Endothelial cell of umbilical vein (primary cell): ENCODE results near the gene MRPS27.

Source experiments
- CTCF ChIP-seq, 2 donors: IDR thresholded peaks; 1 replicate in 1 of 2; 2 replicates in 1 of 2; pipeline ENCODE4 v1.5.1; 2011; ENCODE audit warnings: low read length in 2 of 2, mild to moderate bottlenecking in 2 of 2, moderate library complexity in 2 of 2, control low read depth in 1 of 2, inconsistent platforms in 1 of 2, low read depth in 1 of 2; ENCODE audit not compliant: insufficient read depth in 1 of 2; ENCODE audit errors: extremely low read depth in 1 of 2
- EZH2 ChIP-seq: IDR thresholded peaks from 2 replicates; pipeline ENCODE4 v1.6.1; 2012; ENCODE audit warnings: borderline replicate concordance, low read depth, mild to moderate bottlenecking, moderate library complexity, low read length, inconsistent platforms; ENCODE audit not compliant: severe bottlenecking
- FOS ChIP-seq: IDR thresholded peaks from 2 replicates; pipeline ENCODE4 v1.6.1; 2011; ENCODE audit warnings: mild to moderate bottlenecking, low read length, moderate library complexity, borderline replicate concordance; ENCODE audit not compliant: insufficient read depth
- GATA2 ChIP-seq: IDR thresholded peaks from 2 replicates; pipeline ENCODE4 v1.7.0; 2011; ENCODE audit warnings: low read depth, mild to moderate bottlenecking, moderate library complexity, mixed read lengths, low read length; ENCODE audit not compliant: insufficient read length, insufficient read depth
- MAX ChIP-seq: IDR thresholded peaks from 2 replicates; pipeline ENCODE4 v1.6.1; 2011; ENCODE audit not compliant: insufficient read depth, insufficient read length
- MYC ChIP-seq: IDR thresholded peaks from one replicate; pipeline ENCODE4 v1.6.1; 2011; ENCODE audit warnings: mild to moderate bottlenecking, low read depth, low read length
- POLR2A ChIP-seq: IDR thresholded peaks from 2 replicates; pipeline ENCODE4 v1.6.1; 2012; ENCODE audit warnings: low read depth, mild to moderate bottlenecking, control low read depth, low read length
- POLR2AphosphoS5 ChIP-seq: IDR thresholded peaks from 2 replicates; pipeline ENCODE4 v1.6.1; 2012; ENCODE audit warnings: low read depth, mild to moderate bottlenecking, control low read depth, low read length, moderate library complexity; ENCODE audit not compliant: insufficient read depth

GRCh38 chr5:72300590-72301339, 19.3 kb downstream of the MRPS27 start:
- TF ChIP-seq CTCF (IDR thresholded peaks at IDR 0.05; ENCODE audit: extremely low read depth in 1 of 2, insufficient read depth in 1 of 2, low read depth in 1 of 2, low read length in 2 of 2) (no peak), FOS (no peak), GATA2 (no peak), EZH2 (no peak), POLR2A (no peak), MAX (no peak), POLR2AphosphoS5 (no peak), MYC (no peak)
